Activated CD8-positive, alpha-beta T cell treated with anti-CD3 and anti-CD28 coated beads for 36 hours (primary cell): ENCODE measurements around the gene HSD11B2. TPM values are rescaled to one million over a fixed set of nuclear protein-coding genes. Genes with fewer than 3 reads are reported as not detected.

Source experiments
- ATAC-seq: fragments of 200-7000 bp; cut with Tn5 transposase; one replicate; pipeline ENCODE4 v1.10.0; 2021; ENCODE audit warnings: mild to moderate bottlenecking, moderate library complexity
- CTCF ChIA-PET: fragments of 350-600 bp; sonication (Branson Sonifier 250); formaldehyde crosslinking; loops from one replicate; lab custom pipeline; 2021; ENCODE audit warnings: antibody characterized with exemption; lab: Charles Lee
- POLR2A ChIA-PET: fragments of 350-600 bp; sonication (Branson Sonifier 250); formaldehyde crosslinking; loops from one replicate; lab custom pipeline; 2021; ENCODE audit warnings: antibody characterized with exemption; lab: Charles Lee
- DNase-seq: peaks from one replicate; pipeline ENCODE4 v3.0.0-alpha.2; 2020
- H3K27ac Mint-ChIP-seq: one replicate; pipeline ENCODE4 v1.8.0; 2021; ENCODE audit warnings: mild to moderate bottlenecking, mixed read lengths
- H3K27me3 Mint-ChIP-seq: one replicate; pipeline ENCODE4 v1.8.0; 2021; ENCODE audit warnings: mixed read lengths
- H3K36me3 Mint-ChIP-seq: one replicate; pipeline ENCODE4 v1.8.0; 2021; ENCODE audit warnings: low read depth, mixed read lengths
- H3K4me1 Mint-ChIP-seq: one replicate; pipeline ENCODE4 v1.8.0; 2021; ENCODE audit warnings: low read depth, mixed read lengths
- H3K4me3 Mint-ChIP-seq: one replicate; pipeline ENCODE4 v1.8.0; 2021; ENCODE audit warnings: mild to moderate bottlenecking, moderate library complexity, mixed read lengths
- H3K9me3 Mint-ChIP-seq: one replicate; pipeline ENCODE4 v1.8.0; 2021; ENCODE audit warnings: mixed read lengths
- CTCF ChIP-seq: fragments of 200-600 bp; IDR thresholded peaks from one replicate; pipeline ENCODE4 v1.8.0; 2022; ENCODE audit warnings: antibody characterized with exemption, mild to moderate bottlenecking
- intact Hi-C: fragments of 100-400 bp; cut with micrococcal nuclease; formaldehyde crosslinking; loops from one replicate; pipeline ENCODE4 v1.10.0; 2022
- total RNA-seq, 2 experiments: library from RNA; stranded (reverse); gene quantifications; one replicate each; pipeline ENCODE4 v1.2.3, GENCODE V29; 2021

Gene HSD11B2
- total RNA-seq, 2 experiments from 2014 or later: 1.6 to 2.3 TPM

DNA sequence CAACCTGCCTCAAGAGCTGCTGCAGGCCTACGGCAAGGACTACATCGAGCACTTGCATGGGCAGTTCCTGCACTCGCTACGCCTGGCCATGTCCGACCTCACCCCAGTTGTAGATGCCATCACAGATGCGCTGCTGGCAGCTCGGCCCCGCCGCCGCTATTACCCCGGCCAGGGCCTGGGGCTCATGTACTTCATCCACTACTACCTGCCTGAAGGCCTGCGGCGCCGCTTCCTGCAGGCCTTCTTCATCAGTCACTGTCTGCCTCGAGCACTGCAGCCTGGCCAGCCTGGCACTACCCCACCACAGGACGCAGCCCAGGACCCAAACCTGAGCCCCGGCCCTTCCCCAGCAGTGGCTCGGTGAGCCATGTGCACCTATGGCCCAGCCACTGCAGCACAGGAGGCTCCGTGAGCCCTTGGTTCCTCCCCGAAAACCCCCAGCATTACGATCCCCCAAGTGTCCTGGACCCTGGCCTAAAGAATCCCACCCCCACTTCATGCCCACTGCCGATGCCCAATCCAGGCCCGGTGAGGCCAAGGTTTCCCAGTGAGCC is 5.8 kb downstream of the HSD11B2 start:
- intact Hi-C loops: no loop called here
- Mint-ChIP-seq H3K9me3 (no peaks in the 10 kb centered on the region), H3K27me3 (peaks cover 7% of the 10 kb centered on the region), H3K4me1 (peaks cover 9% of the 10 kb centered on the region), H3K4me3 (no peak overlapping the region), H3K36me3 (no peaks in the 10 kb centered on the region), H3K27ac (no peak overlapping the region)
- no peak for ATAC-seq
- no peak for TF ChIP-seq CTCF
- ChIA-PET POLR2A (no interaction called here), CTCF (interaction anchor here (1.1 kb wide), 2 partner anchors 9 to 29 kb away, joined by 3 read pairs; no protein-coding TSS in a partner anchor)
- no peak for DNase-seq

DNA sequence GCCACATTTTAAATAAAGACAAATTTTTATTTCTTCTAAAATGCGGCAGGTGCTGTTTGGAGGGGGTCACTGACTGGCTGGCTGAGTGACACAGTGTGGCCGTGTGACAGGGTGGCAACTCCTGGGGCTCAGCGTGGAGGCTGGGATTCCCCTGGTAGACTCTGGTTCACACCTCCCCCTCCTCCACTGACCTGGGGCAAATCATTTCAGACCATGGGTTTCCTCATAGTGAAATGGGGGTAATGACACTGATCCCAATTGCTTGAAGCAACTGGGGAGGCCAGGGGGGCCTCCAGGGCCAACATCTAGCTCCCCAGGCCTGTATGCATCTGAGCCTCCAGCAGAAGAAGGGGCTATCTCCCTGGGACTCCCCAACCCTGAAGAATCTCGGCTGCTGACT is 6.6 kb downstream of the HSD11B2 start:
- CTCF ChIA-PET: interaction anchor here (1.1 kb wide), 2 partner anchors 10 to 29 kb away, joined by 3 read pairs; no protein-coding TSS in a partner anchor
- intact Hi-C loops: no loop called here

DNA sequence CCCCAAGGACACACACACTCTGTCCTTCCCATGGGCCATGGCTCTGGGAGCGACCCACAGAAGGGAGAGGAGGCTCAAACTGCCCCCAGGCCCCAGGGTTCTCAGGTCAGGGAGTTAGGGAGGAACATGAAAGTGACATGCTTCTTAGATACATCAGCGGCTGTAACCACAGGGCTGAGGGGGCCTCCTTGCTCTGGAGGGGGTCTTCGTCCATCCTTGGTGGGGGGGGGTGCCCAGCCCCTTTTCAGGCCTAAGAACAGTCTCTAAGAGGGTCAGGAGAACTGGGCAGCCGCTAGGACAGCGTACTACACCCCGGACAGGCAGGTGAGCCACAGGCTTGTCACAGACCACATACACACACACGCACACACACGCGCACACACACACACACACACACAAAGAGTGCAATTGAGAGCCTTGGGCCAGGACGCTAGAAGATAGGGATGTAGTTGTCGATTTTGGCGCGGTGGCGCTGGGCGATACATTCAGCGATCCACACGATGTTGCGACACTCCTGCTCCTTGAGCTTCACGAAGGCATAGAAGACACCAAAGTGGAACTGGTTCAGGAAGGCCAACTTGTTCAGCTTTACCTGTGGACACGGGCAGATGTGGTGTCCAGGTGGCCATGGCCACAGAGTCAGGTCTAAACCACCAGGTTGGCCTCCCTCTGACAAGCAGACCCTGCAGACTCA is 7.3 kb downstream of the HSD11B2 start:
- ATAC-seq: no peak
- Mint-ChIP-seq H3K36me3 (no peaks in the 10 kb centered on the region), H3K9me3 (no peaks in the 10 kb centered on the region), H3K27me3 (no peaks in the 10 kb centered on the region), H3K4me3 (no peak overlapping the region), H3K4me1 (peaks cover 5% of the 10 kb centered on the region), H3K27ac (peak overlapping the region; percentile 10)
- no peak for TF ChIP-seq CTCF
- POLR2A ChIA-PET: no interaction called here
- CTCF ChIA-PET: interaction anchor here (1.0 to 1.7 kb wide), 2 partner anchors 10 to 83 kb away, joined by 3 to 10 read pairs; no protein-coding TSS in a partner anchor
- DNase-seq: no peak
- intact Hi-C loops: no loop called here

More for the DNA sequence above, 6.6 kb downstream of the HSD11B2 start:
- no peak for TF ChIP-seq CTCF
- peaks cover under 1% of the 10 kb centered on the region for H3K27me3 Mint-ChIP-seq
- H3K4me1 Mint-ChIP-seq: peaks cover 6% of the 10 kb centered on the region
- POLR2A ChIA-PET: no interaction called here
- no peaks in the 10 kb centered on the region for H3K9me3 Mint-ChIP-seq
- ATAC-seq (peak; percentile 75), DNase-seq (peak; percentile 40)
- no peaks in the 10 kb centered on the region for H3K36me3 Mint-ChIP-seq
- peak overlapping the region; percentile 10 for H3K27ac Mint-ChIP-seq
- no peak overlapping the region for H3K4me3 Mint-ChIP-seq

DNA sequence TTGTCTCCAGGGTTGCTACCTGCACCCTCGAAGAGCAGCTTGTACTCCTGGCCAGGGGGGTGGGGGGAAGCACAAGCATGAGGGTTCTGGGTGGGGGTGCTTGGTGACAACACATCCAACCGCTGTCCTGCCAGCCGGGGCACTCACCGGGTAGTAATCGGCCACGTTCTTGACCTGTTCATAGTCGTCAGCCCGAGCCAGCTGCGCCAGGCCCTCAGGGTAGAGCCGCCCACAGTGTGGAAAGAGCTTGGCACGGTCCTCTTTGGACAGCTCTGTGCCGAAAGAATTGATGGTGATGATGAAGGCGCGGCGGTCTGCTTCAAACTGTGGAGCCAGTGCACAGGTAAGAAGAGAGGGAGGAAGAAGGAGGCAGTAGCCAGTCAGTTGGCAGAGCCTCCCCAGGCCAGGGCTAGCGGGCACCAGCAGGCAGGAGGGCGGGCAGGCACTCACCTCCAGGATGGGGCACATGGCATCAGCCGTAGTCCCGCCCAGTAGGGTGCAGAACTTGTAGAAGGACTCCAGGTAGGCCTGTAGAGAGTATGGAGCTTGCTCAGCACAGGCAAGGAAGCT is 8.0 kb downstream of the HSD11B2 start:
- POLR2A ChIA-PET: no interaction called here
- H3K9me3 Mint-ChIP-seq: no peaks in the 10 kb centered on the region
- H3K4me1 Mint-ChIP-seq: peaks cover 5% of the 10 kb centered on the region

More for the DNA sequence above, 8.0 kb downstream of the HSD11B2 start:
- ATAC-seq: no peak
- H3K4me3 Mint-ChIP-seq: no peak overlapping the region
- H3K27me3 Mint-ChIP-seq: no peaks in the 10 kb centered on the region
- no peaks in the 10 kb centered on the region for H3K36me3 Mint-ChIP-seq
- TF ChIP-seq CTCF: no peak
- CTCF ChIA-PET: interaction anchor here (0.7 to 1.7 kb wide), 3 partner anchors 8 to 82 kb away, joined by 3 to 10 read pairs (median 3); no protein-coding TSS in a partner anchor
- H3K27ac Mint-ChIP-seq: no peak overlapping the region
- DNase-seq: no peak
- intact Hi-C loops: no loop called here
